Subcutaneous abdominal adipose tissue (tissue), 5 donors: ENCODE measurements around the gene FGFRL1.
A peak's percentile ranks its signal among the peaks of the same experiment; 100 is the strongest.

Source experiments
- H3K27ac ChIP-seq: one replicate; pipeline ENCODE4 v1.7.0; 2013; ENCODE audit warnings: low read depth, mild to moderate bottlenecking, inconsistent platforms, low read length, moderate library complexity
- H3K27me3 ChIP-seq, 5 donors: one replicate each; pipeline ENCODE4 v1.7.0; 2013; ENCODE audit warnings: low read length in 5 of 5, inconsistent platforms in 1 of 5; ENCODE audit not compliant: control insufficient read depth in 5 of 5, insufficient read depth in 4 of 5
- H3K36me3 ChIP-seq, 5 donors: one replicate each; pipeline ENCODE4 v1.7.0; 2013; ENCODE audit warnings: low read length in 5 of 5; ENCODE audit not compliant: control insufficient read depth in 5 of 5, insufficient read depth in 5 of 5
- H3K4me1 ChIP-seq, 5 donors: one replicate each; pipeline ENCODE4 v1.7.0; 2013; ENCODE audit warnings: low read length in 5 of 5, mild to moderate bottlenecking in 3 of 5, moderate library complexity in 1 of 5; ENCODE audit not compliant: control insufficient read depth in 5 of 5, insufficient read depth in 5 of 5
- H3K4me3 ChIP-seq, 5 donors: one replicate each; pipeline ENCODE4 v1.7.0; 2013; ENCODE audit warnings: low read length in 5 of 5, low read depth in 1 of 5
- H3K9ac ChIP-seq, 5 donors: one replicate each; pipeline ENCODE4 v1.7.0; 2013; ENCODE audit warnings: low read length in 5 of 5, mild to moderate bottlenecking in 4 of 5, moderate library complexity in 3 of 5
- H3K9me3 ChIP-seq, 5 donors: one replicate each; pipeline ENCODE4 v1.7.0; 2013; ENCODE audit warnings: low read length in 5 of 5; ENCODE audit not compliant: control insufficient read depth in 5 of 5
- donor health status: healthy.
- donor health status: healthy.
- donor health status: healthy.
- donor health status: healthy.
- donor health status: healthy.

The FGFRL1 gene

GRCh38 chr4:967113-968104, 44.0 kb upstream of the FGFRL1 start:
- H3K27me3 ChIP-seq: peaks cover 0 to 3% (median 0%) of the 10 kb centered on the region in 5 donors
- H3K4me3 ChIP-seq: no peak overlapping the region
- H3K9me3 ChIP-seq: no peaks in the 10 kb centered on the region
- H3K36me3 ChIP-seq: peaks cover 0 to 51% (median 34%) of the 10 kb centered on the region in 5 donors
- no peak overlapping the region for H3K9ac ChIP-seq
- H3K4me1 ChIP-seq: peaks cover 4 to 20% (median 17%) of the 10 kb centered on the region in 5 donors
- no peak overlapping the region for H3K27ac ChIP-seq

GRCh38 chr4:968221-968620, 43.2 kb upstream of the FGFRL1 start:
- H3K9me3 ChIP-seq: no peaks in the 10 kb centered on the region
- no peak overlapping the region for H3K4me3 ChIP-seq
- peaks cover 0 to 42% (median 27%) of the 10 kb centered on the region in 5 donors for H3K36me3 ChIP-seq
- peaks cover 4 to 26% (median 24%) of the 10 kb centered on the region in 5 donors for H3K4me1 ChIP-seq
- H3K27ac ChIP-seq: no peak overlapping the region
- H3K9ac ChIP-seq: no peak overlapping the region
- peaks cover 0 to 3% (median 0%) of the 10 kb centered on the region in 5 donors for H3K27me3 ChIP-seq

GRCh38 chr4:968621-969394, 42.6 kb upstream of the FGFRL1 start:
- no peaks in the 10 kb centered on the region for H3K9me3 ChIP-seq
- no peak overlapping the region for H3K4me3 ChIP-seq
- no peak overlapping the region for H3K27ac ChIP-seq
- H3K4me1 ChIP-seq: peaks cover 4 to 27% (median 25%) of the 10 kb centered on the region in 5 donors
- H3K9ac ChIP-seq: no peak overlapping the region
- peaks cover 0 to 38% (median 25%) of the 10 kb centered on the region in 5 donors for H3K36me3 ChIP-seq
- H3K27me3 ChIP-seq: peaks cover 0 to 3% (median 0%) of the 10 kb centered on the region in 5 donors

- Histone ChIP-seq H3K27ac (no peak overlapping the region), H3K9ac (no peak overlapping the region), H3K4me3 (no peak overlapping the region), H3K9me3 (no peaks in the 10 kb centered on the region), H3K4me1 (peaks cover 4 to 32% (median 28%) of the 10 kb centered on the region in 5 donors), H3K27me3 (peaks cover 0 to 3% (median 0%) of the 10 kb centered on the region in 5 donors), H3K36me3 (peaks cover 0 to 26% (median 15%) of the 10 kb centered on the region in 5 donors)
Measured at GRCh38 chr4:970046-970745, 41.2 kb upstream of the FGFRL1 start.

GRCh38 chr4:970854-971520, 40.4 kb upstream of the FGFRL1 start:
- Histone ChIP-seq H3K4me1 (peaks cover 4 to 32% (median 28%) of the 10 kb centered on the region in 5 donors), H3K27ac (no peak overlapping the region), H3K4me3 (no peak overlapping the region), H3K36me3 (peaks cover 0 to 18% (median 8%) of the 10 kb centered on the region in 5 donors), H3K27me3 (peaks cover 0 to 3% (median 0%) of the 10 kb centered on the region in 5 donors), H3K9ac (peak overlapping the region in 1 of 5 donors; percentile 79), H3K9me3 (no peaks in the 10 kb centered on the region)

- Histone ChIP-seq H3K36me3 (peaks cover 0 to 9% (median 0%) of the 10 kb centered on the region in 5 donors), H3K27me3 (peaks cover 0 to 3% (median 0%) of the 10 kb centered on the region in 5 donors), H3K9me3 (no peaks in the 10 kb centered on the region), H3K27ac (no peak overlapping the region), H3K9ac (peak overlapping the region in 4 of 5 donors; percentile 20 to 79 (median 72)), H3K4me1 (peaks cover 4 to 32% (median 28%) of the 10 kb centered on the region in 5 donors), H3K4me3 (peak overlapping the region; percentile 55 to 83 (median 76))
Measured at GRCh38 chr4:971666-972500, 39.5 kb upstream of the FGFRL1 start.

- Histone ChIP-seq H3K9me3 (no peaks in the 10 kb centered on the region), H3K27me3 (peaks cover 0 to 3% (median 0%) of the 10 kb centered on the region in 5 donors), H3K9ac (peak overlapping the region in 4 of 5 donors; percentile 63 to 79 (median 72)), H3K36me3 (peaks cover 0 to 3% (median 0%) of the 10 kb centered on the region in 5 donors), H3K4me1 (peaks cover 4 to 32% (median 28%) of the 10 kb centered on the region in 5 donors), H3K4me3 (peak overlapping the region in 4 of 5 donors; percentile 64 to 83 (median 79)), H3K27ac (no peak overlapping the region)
Measured at GRCh38 chr4:972651-973424, 38.6 kb upstream of the FGFRL1 start.
